ENCODE measurements around the gene ZNF414.

DNA sequence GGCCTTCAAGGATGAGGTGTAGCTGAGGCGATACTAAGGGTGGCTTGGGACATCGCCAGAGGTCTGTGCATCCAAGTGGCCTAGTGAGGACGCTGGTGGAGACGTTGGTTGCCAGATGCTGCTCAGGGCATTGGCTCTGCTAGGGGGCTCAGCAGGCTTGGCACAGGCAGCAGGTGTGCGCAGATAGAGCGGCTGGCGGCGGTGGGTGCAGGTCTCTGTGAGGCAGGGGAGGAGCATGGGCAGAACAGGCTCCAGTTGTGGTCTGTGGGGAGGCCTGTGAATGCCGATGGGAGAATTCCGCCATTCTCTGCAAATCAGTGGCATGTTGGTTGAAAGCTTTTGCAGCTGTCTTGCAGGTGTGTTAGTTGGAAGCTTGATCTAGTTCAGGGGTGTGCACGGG is 32.8 kb downstream of the ZNF414 start:
- TF ChIP-seq CTCF (optimal IDR thresholded peaks at IDR 0.05 in 1 of 3, IDR thresholded peaks at IDR 0.05 in 1 of 3, conservative IDR thresholded peaks at IDR 0.05 in 1 of 3; ENCODE audit: extremely low read depth in 1 of 3, insufficient read depth in 2 of 3, low read length in 3 of 3) (no peak), EZH2 (IDR thresholded peaks at IDR 0.05; ENCODE audit: low read length) (no peak)
